ENCODE data around the gene UNC5CL. TPM values are rescaled to one million over a fixed set of nuclear protein-coding genes. Genes with fewer than 3 reads are reported as not detected.

The UNC5CL gene
- total RNA-seq, 2 experiments from 2014 or later: 0.49 to 0.85 TPM

DNA sequence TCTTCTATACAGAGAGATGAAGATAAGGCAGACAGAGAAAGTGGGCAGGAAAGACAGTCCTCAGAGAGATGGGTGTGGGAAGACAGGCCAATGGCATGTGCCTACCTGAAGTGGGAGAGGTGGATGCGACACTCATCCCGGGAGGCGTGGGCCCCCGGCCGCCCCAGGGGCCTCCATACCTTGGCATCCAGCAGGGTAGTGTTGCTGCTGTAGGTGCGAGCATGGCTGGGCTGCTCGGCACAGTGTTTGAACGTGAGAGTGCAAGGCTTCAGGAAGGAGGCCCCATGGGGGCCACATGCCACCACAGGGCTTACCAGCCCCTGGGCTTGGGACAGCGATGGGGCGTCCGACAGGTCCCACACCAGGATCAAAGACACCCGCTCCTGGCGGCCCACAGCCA is 5.2 kb downstream of the UNC5CL start:
- Histone ChIP-seq H3K9me2 (ENCODE audit: insufficient read depth, low read length) (no peaks in the 10 kb centered on the region), H3K36me3 (ENCODE audit: insufficient read depth, low read length) (no peaks in the 10 kb centered on the region), H3K4me3 (ENCODE audit: low read depth, low read length, poor library complexity, severe bottlenecking) (no peak overlapping the region), H3K4me2 (ENCODE audit: low read length) (no peak overlapping the region), H3K27ac (ENCODE audit: low read depth, low read length, poor library complexity, severe bottlenecking) (no peak overlapping the region), H3K4me1 (ENCODE audit: insufficient read depth, low read length, poor library complexity, severe bottlenecking) (peaks cover 4% of the 10 kb centered on the region), H3K9me3 (ENCODE audit: low read length) (no peaks in the 10 kb centered on the region), H3K79me2 (ENCODE audit: insufficient read depth, low read depth, low read length) (no peaks in the 10 kb centered on the region), H2AFZ (ENCODE audit: low read length) (no peak overlapping the region), H4K20me1 (ENCODE audit: insufficient read depth, low read length) (no peaks in the 10 kb centered on the region)
- POLR2A ChIA-PET: no interaction called here
- BruUV-seq (replicated peaks): no TSS peak
- DNase-seq (ENCODE audit: low spot score): no peak
- intact Hi-C loops (cut with micrococcal nuclease; ENCODE audit: unreplicated experiment): no loop called here
- TF ChIP-seq EZH2phosphoT487 (IDR thresholded peaks at IDR 0.05; ENCODE audit: borderline replicate concordance, low read depth, low read length): no peak
- CTCF ChIA-PET (ENCODE audit: unreplicated experiment): no interaction called here

GRCh38 chr6:41032830-41033229 is 6.2 kb downstream of the UNC5CL start:
- DNase-seq (ENCODE audit: low spot score): no peak
- CTCF ChIA-PET (ENCODE audit: unreplicated experiment): no interaction called here
- TF ChIP-seq CTCF (conservative IDR thresholded peaks at IDR 0.05; ENCODE audit: low read length): no peak
- Histone ChIP-seq H3K27ac (ENCODE audit: low read depth, low read length, poor library complexity, severe bottlenecking) (no peak overlapping the region), H4K20me1 (ENCODE audit: insufficient read depth, low read length) (no peaks in the 10 kb centered on the region), H3K79me2 (ENCODE audit: insufficient read depth, low read depth, low read length) (no peaks in the 10 kb centered on the region), H3K4me2 (ENCODE audit: low read length) (no peak overlapping the region), H3K9me2 (ENCODE audit: insufficient read depth, low read length) (no peaks in the 10 kb centered on the region), H2AFZ (ENCODE audit: low read length) (no peak overlapping the region), H3K4me1 (ENCODE audit: insufficient read depth, low read length, poor library complexity, severe bottlenecking) (peaks cover 12% of the 10 kb centered on the region), H3K4me3 (ENCODE audit: low read depth, low read length, poor library complexity, severe bottlenecking) (no peak overlapping the region), H3K36me3 (ENCODE audit: insufficient read depth, low read length) (no peaks in the 10 kb centered on the region), H3K9me3 (ENCODE audit: low read length) (no peaks in the 10 kb centered on the region)
- BruUV-seq (replicated peaks): no TSS peak
- intact Hi-C loops (cut with micrococcal nuclease; ENCODE audit: unreplicated experiment): no loop called here
- POLR2A ChIA-PET: no interaction called here

DNA sequence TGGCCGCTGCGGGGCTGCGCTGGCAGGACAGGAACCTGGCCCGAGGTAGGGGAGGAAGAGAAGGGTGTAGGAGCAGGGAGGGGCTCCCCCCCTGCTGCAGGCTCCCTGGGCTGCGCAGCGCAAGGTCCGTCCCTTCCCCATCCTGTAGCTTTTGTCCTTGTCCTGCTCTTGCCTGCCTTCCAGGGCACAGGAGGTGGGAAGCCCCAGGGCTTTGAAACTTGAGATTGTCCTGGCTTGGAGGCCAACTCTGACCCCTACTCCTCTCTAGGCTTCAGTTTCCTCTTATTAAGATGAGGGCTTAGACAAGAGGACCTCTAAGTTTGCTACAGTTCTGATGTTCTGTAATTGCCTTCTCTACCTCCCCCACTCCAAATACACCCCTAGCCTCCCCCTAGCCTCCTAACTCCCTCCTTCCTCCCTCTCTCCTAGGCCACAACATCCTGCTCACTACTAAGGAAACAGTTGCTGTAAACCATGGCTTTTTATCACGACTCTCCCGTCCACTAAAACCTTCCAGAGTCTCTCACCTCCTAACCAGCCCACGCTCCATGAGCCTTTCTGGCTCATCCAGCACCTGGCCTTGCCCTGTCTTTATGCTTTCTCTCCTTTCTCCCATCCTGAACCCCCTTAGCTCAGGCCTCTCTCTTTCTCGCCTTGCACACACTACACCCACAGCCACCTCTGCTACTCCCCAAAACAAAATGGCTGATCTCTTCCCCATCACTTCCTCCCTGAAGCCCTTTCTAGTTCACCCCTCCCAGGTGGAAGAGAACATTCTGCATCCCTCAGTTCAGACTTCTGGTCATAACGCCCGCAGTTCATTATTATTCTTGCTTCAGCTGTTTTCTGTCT is 10.2 kb downstream of the UNC5CL start:
- intact Hi-C loops (cut with micrococcal nuclease; ENCODE audit: unreplicated experiment): loop anchor here (1.0 kb wide), 1 partner anchor 22 kb away; no protein-coding TSS in a partner anchor
- H3K36me3 ChIP-seq (ENCODE audit: insufficient read depth, low read length): no peaks in the 10 kb centered on the region
- H3K4me1 ChIP-seq (ENCODE audit: insufficient read depth, low read length, poor library complexity, severe bottlenecking): peaks cover 22% of the 10 kb centered on the region
- peak overlapping the region; percentile 59 for H3K4me3 ChIP-seq (ENCODE audit: low read depth, low read length, poor library complexity, severe bottlenecking)
- no peaks in the 10 kb centered on the region for H3K9me3 ChIP-seq (ENCODE audit: low read length)
- no peaks in the 10 kb centered on the region for H4K20me1 ChIP-seq (ENCODE audit: insufficient read depth, low read length)
- peak overlapping the region; percentile 94 for H2AFZ ChIP-seq (ENCODE audit: low read length)
- ChIA-PET POLR2A (no interaction called here), CTCF (ENCODE audit: unreplicated experiment) (interaction anchor here (1.0 to 1.9 kb wide), 3 partner anchors 21 to 40 kb away, joined by 4 to 6 read pairs (median 5); no protein-coding TSS in a partner anchor)
- H3K9me2 ChIP-seq (ENCODE audit: insufficient read depth, low read length): no peaks in the 10 kb centered on the region
- TF ChIP-seq CTCF (conservative IDR thresholded peaks at IDR 0.05; ENCODE audit: low read length): no peak
- no peak for TF ChIP-seq EZH2phosphoT487 (IDR thresholded peaks at IDR 0.05; ENCODE audit: borderline replicate concordance, low read depth, low read length)
- no peak overlapping the region for H3K27ac ChIP-seq (ENCODE audit: low read depth, low read length, poor library complexity, severe bottlenecking)
- DNase-seq (ENCODE audit: low spot score): no peak
- H3K79me2 ChIP-seq (ENCODE audit: insufficient read depth, low read depth, low read length): no peaks in the 10 kb centered on the region
- no TSS peak for BruUV-seq (replicated peaks)
- peak overlapping the region; percentile 73 for H3K4me2 ChIP-seq (ENCODE audit: low read length)

Data from OCI-LY7 (cell line).